ENCODE results near the gene NUP210L. TPM values are rescaled to one million over a fixed set of nuclear protein-coding genes. Genes with fewer than 3 reads are reported as not detected.
"Not testable (repeated sequence)": the region's sequence is repeated elsewhere in the genome, so short reads cannot be mapped to it uniquely, and the experiment has no call there.

NUP210L gene
- total RNA-seq, 2 donors from 2014 or later, result 0.07 to 0.11 TPM

GRCh38 chr1:154091706-154092105 lies 63.2 kb downstream of the NUP210L start:
- Histone ChIP-seq H3K36me3 (ENCODE audit: control insufficient read depth, insufficient read depth, low read length) (no peaks in the 10 kb centered on the region), H3K27ac (ENCODE audit: low read depth, low read length) (no peak overlapping the region), H3K4me1 (ENCODE audit: control insufficient read depth, insufficient read depth, low read length) (no peaks in the 10 kb centered on the region), H3K9ac (ENCODE audit: extremely low read depth, low read length, poor library complexity, severe bottlenecking) (no peak overlapping the region), H3K4me3 (ENCODE audit: low read length) (no peak overlapping the region), H3K9me3 (ENCODE audit: control insufficient read depth, low read length) (peaks cover under 1% of the 10 kb centered on the region), H3K27me3 (ENCODE audit: control insufficient read depth, insufficient read depth, low read length, poor library complexity, severe bottlenecking) (no peaks in the 10 kb centered on the region)
- DNase-seq, result no peak
- Mint-ChIP-seq H3K27me3 (ENCODE audit: insufficient read depth) (no peaks in the 10 kb centered on the region), H3K27ac (no peak overlapping the region), H3K4me3 (no peak overlapping the region), H3K4me1 (no peaks in the 10 kb centered on the region), H3K36me3 (ENCODE audit: low read depth) (no peaks in the 10 kb centered on the region), H3K9me3 (peaks cover 4% of the 10 kb centered on the region)
- no peak for TF ChIP-seq CTCF (conservative IDR thresholded peaks at IDR 0.05)
- WGBS, 2 experiments (ENCODE audit: insufficient coverage in 1 of 2, insufficient read length in 1 of 2), result 98 to 100% methylated on average over 1 to 6 of the region's 7 CpGs

- no peaks in the 10 kb centered on the region for H3K36me3 Mint-ChIP-seq (ENCODE audit: low read depth)
- WGBS, 2 experiments (ENCODE audit: insufficient coverage in 1 of 2, insufficient read length in 1 of 2), result 73 to 84% methylated on average over 2 of the region's 2 CpGs
Observed at GRCh38 chr1:154087574-154087973, 67.3 kb downstream of the NUP210L start.

GRCh38 chr1:154083057-154083456 lies 71.8 kb downstream of the NUP210L start:
- DNase-seq; H3K9me3 ChIP-seq (ENCODE audit: control insufficient read depth, low read length); H3K27ac ChIP-seq (ENCODE audit: low read depth, low read length); H3K4me3 ChIP-seq (ENCODE audit: low read length); H3K4me3 Mint-ChIP-seq; H3K9ac ChIP-seq (ENCODE audit: extremely low read depth, low read length, poor library complexity, severe bottlenecking); H3K36me3 Mint-ChIP-seq (ENCODE audit: low read depth); H3K4me1 ChIP-seq (ENCODE audit: control insufficient read depth, insufficient read depth, low read length); H3K27me3 ChIP-seq (ENCODE audit: control insufficient read depth, insufficient read depth, low read length, poor library complexity, severe bottlenecking); H3K27ac Mint-ChIP-seq; H3K36me3 ChIP-seq (ENCODE audit: control insufficient read depth, insufficient read depth, low read length); H3K27me3 Mint-ChIP-seq (ENCODE audit: insufficient read depth); H3K4me1 Mint-ChIP-seq: not testable (repeated sequence)
- peaks cover 23% of the 10 kb centered on the region for H3K9me3 Mint-ChIP-seq
- WGBS, 2 experiments (ENCODE audit: insufficient coverage in 1 of 2, insufficient read length in 1 of 2), result 74 to 79% methylated on average over 6 of the region's 6 CpGs

More at GRCh38 chr1:154087574-154087973, 67.3 kb downstream of the NUP210L start:
- Mint-ChIP-seq H3K4me3 (no peak overlapping the region), H3K9me3 (peaks cover 25% of the 10 kb centered on the region), H3K27me3 (ENCODE audit: insufficient read depth) (peaks cover 4% of the 10 kb centered on the region), H3K27ac (no peak overlapping the region), H3K4me1 (no peaks in the 10 kb centered on the region)
- no peak for TF ChIP-seq CTCF (conservative IDR thresholded peaks at IDR 0.05)
- H3K9ac ChIP-seq (ENCODE audit: extremely low read depth, low read length, poor library complexity, severe bottlenecking), result no peak overlapping the region
- H3K4me3 ChIP-seq (ENCODE audit: low read length), result no peak overlapping the region
- no peaks in the 10 kb centered on the region for H3K4me1 ChIP-seq (ENCODE audit: control insufficient read depth, insufficient read depth, low read length)
- DNase-seq, result no peak
- H3K9me3 ChIP-seq (ENCODE audit: control insufficient read depth, low read length), result peaks cover 9% of the 10 kb centered on the region
- no peak overlapping the region for H3K27ac ChIP-seq (ENCODE audit: low read depth, low read length)
- H3K36me3 ChIP-seq (ENCODE audit: control insufficient read depth, insufficient read depth, low read length), result no peaks in the 10 kb centered on the region
- no peaks in the 10 kb centered on the region for H3K27me3 ChIP-seq (ENCODE audit: control insufficient read depth, insufficient read depth, low read length, poor library complexity, severe bottlenecking)

Measured in endodermal cell (in vitro differentiated cells).